Right ventricle myocardium superior (tissue), 1 donor: ENCODE results near the gene FAM124B. TPM values are rescaled to one million over a fixed set of nuclear protein-coding genes. Genes with fewer than 3 reads are reported as not detected.
"Not testable (repeated sequence)": the region's sequence is repeated elsewhere in the genome, so short reads cannot be mapped to it uniquely, and the experiment has no call there.

Experiments used
- ATAC-seq: fragments of 200-7000 bp; cut with Tn5 transposase; one replicate; pipeline ENCODE4 v1.9.1; 2020; ENCODE audit warnings: mild to moderate bottlenecking; ENCODE audit not compliant: poor library complexity
- DNase-seq: peaks from one replicate; pipeline ENCODE4 v3.0.0-alpha.2; 2020
- intact Hi-C: fragments of 100-400 bp; cut with DNase I; formaldehyde crosslinking; loops from one replicate; pipeline ENCODE4 v1.11.2; 2022
- total RNA-seq: library from RNA; stranded (reverse); fragmentation: NEBNext Ultra II Directional; extraction: Animal tissue kit (Norgen Biotek cat#: 25700); gene quantifications from one replicate; pipeline ENCODE4 v1.2.1, GENCODE V29; 2021
- donor health status: DM: no; HTN: yes; CAD: no; lungs with severe emphysema.

FAM124B gene
- total RNA-seq, 1 donor from 2014 or later: 1.00 TPM

- intact Hi-C loops: no loop called here
- ATAC-seq (no peak), DNase-seq (no peak)
Measured at GRCh38 chr2:224417947-224418346, 16.0 kb upstream of the FAM124B start.

DNA sequence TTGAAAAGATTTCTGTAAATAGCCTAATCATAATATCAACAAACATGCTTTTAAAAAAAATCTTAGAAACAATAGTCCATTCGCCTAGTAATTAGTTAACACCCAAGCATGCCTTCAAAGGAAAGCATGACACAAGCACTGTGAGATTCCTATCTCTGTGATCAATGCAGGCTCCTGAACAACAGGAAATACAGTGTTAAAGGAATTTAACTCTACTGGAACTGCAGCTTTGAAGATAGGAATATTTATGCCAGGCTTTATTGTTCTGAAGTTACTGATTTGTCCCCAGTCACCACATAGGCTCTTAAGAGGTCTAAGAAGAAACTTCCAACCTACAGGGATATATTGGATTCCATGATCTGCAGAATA lies 15.4 kb upstream of the FAM124B start:
- intact Hi-C loops: no loop called here
- ATAC-seq: no peak
- no peak for DNase-seq

DNA sequence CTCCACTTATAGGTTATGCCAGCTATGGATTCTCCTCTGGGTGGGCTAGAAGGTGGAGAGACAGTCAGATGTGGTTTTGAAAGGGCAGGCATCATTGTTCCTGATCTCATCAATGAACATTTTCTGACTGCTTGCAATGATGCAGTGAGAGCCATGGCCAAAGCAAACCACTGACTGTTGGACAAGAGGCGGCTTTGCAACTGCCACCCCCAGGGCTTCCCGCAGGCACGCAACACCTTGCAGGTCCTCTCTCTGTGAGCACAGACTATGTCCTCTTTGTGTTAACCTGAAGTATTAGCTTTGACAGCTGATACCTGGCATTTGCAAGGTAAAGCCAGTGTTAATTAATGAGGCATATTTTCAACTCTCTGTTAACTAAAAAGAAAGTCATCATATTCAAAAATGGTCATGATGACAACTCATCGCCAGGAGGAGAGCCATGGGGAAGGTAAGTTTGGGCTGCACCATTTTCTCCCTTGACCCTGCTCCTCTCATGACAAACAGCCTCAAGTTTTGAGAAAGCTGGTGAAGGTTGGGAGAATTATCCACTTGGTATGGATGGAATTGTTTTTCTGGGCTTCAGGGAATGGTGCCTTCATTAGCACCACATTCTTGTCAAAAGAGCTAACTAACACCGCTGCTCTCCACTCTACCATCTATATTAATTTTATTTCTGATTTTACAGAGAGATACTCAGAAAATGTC lies 14.9 kb upstream of the FAM124B start:
- intact Hi-C loops: no loop called here

GRCh38 chr2:224413381-224413780 lies 11.5 kb upstream of the FAM124B start:
- ATAC-seq (no peak), DNase-seq (no peak)
- intact Hi-C loops: no loop called here

More for the DNA sequence above, 14.9 kb upstream of the FAM124B start:
- no peak for ATAC-seq
- DNase-seq: no peak

GRCh38 chr2:224412141-224413015 lies 10.5 kb upstream of the FAM124B start:
- intact Hi-C loops: no loop called here
- no peak for DNase-seq
- ATAC-seq: no peak

GRCh38 chr2:224410946-224411561 lies 9.1 kb upstream of the FAM124B start:
- DNase-seq: no peak
- intact Hi-C loops: no loop called here
- no peak for ATAC-seq

- DNase-seq (no peak), ATAC-seq (no peak)
- intact Hi-C loops: no loop called here
Measured at GRCh38 chr2:224408676-224409075, 6.8 kb upstream of the FAM124B start.

- DNase-seq (no peak), ATAC-seq (peak; percentile 56)
- intact Hi-C loops: no loop called here
Measured at GRCh38 chr2:224407241-224407701, 5.4 kb upstream of the FAM124B start.

GRCh38 chr2:224405841-224406370 lies 4.0 kb upstream of the FAM124B start:
- ATAC-seq: no peak

DNA sequence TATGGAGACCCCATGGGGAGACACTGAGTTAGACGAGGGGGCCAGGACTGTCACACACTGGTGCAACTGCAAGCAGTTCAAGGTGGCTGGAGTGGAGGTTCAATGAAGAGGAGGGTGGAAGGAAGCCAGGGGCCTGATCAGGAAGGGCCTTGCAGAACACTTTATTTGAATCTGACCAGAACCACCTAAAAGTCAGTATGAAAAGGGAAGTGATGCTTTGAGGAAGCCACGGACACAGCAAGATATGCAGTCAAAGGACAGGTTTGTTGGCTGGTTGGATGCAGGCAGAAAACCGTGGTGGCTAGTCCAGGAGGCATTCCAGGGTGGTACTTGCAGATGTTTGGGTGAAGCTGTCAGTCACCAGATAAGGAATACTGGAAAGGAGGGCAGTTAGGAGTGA lies 3.5 kb upstream of the FAM124B start:
- intact Hi-C loops: no loop called here
- ATAC-seq (no peak), DNase-seq (no peak)

More at GRCh38 chr2:224405841-224406370, 4.0 kb upstream of the FAM124B start:
- intact Hi-C loops: no loop called here
- DNase-seq: no peak

GRCh38 chr2:224404796-224405195 lies 2.9 kb upstream of the FAM124B start:
- ATAC-seq: no peak
- intact Hi-C loops: no loop called here
- DNase-seq: no peak

GRCh38 chr2:224403657-224404056 lies 1.8 kb upstream of the FAM124B start:
- DNase-seq: no peak
- intact Hi-C loops: no loop called here
- ATAC-seq: no peak

GRCh38 chr2:224400886-224401632 lies 848 bp downstream of the FAM124B start:
- no peak for DNase-seq
- ATAC-seq: peak; percentile 50
- intact Hi-C loops: no loop called here

DNA sequence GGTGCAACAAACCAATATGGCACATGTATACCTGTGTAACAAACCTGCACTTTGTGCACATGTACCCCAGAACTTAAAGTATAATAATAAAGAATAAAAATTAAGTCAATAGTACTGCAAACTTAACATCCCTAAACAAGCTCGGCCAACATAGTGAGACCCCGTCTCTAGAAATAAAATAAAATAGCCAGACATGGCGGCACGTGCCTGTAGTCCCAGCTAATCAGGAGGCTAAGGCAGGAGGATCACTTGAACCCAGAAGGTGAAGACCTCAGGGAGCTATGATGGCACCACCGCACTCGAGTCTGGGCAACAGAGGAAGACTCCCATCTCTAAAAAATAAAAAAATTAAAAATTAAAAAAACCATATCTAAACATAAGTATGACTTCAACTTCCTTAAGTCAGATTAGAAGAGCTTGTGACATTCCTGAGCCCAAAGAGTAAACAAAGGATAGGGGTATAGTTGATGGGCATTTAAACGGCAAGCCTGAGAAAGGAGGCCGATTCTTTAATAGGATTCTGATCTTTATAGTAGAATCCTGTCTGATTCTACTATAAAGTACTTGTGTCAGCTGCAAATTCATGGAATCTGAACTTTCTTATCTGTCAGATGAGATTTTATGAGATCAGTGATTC lies 1.6 kb downstream of the FAM124B start:
- DNase-seq (no peak), ATAC-seq (no peak)
- intact Hi-C loops: no loop called here

- intact Hi-C loops: no loop called here
- DNase-seq (no peak), ATAC-seq (no peak)
Measured at GRCh38 chr2:224398289-224398688, 3.6 kb downstream of the FAM124B start.

- intact Hi-C loops, ATAC-seq, DNase-seq: not testable (repeated sequence)
Measured at GRCh38 chr2:224397100-224397499, 4.8 kb downstream of the FAM124B start.

DNA sequence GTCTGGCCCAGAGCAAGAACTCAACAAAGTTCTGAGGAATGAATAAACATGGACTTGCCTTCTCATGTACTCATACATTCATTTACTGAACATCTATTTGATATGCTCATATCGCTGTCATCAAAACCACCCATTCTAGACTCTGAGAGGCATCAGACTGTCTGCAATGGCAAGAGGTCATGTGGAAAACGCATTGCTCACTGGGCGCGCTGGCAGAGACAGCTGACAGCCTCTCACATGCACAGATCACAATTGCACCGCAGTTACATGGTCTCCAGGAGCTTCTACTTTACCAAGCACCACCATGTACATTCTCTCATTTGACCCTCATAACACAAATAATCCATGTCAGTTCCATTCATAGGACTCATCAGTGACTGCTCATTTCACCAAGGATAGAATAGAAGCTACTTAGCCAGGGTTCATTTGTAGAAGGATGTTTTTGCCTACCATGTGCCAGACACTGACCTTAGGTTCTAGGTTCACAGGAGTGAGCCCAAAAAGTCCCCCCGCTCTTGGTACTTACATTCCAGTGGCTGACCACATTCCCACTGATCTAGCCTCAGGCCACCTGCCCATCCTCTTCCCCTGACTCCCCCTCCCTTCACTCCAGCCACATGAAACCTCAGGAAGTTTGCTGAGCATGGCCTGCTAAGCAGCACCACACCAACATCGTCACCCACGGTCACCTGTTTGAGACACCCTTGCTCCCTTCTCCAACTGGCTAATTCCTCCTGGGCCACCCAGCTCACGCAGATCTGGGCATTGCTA lies 6.1 kb downstream of the FAM124B start:
- intact Hi-C loops: no loop called here
- DNase-seq (no peak), ATAC-seq (no peak)
